Astrocyte (in vitro differentiated cells and primary cell): ENCODE results near the gene KDELR1.

ENCODE experiments used
- EZH2 ChIP-seq: IDR thresholded peaks from 2 replicates; pipeline ENCODE4 v1.6.1; 2012; ENCODE audit warnings: mild to moderate bottlenecking, low read length, inconsistent platforms; ENCODE audit not compliant: insufficient read depth
- TF ChIP-seq, protein P1 (sequence below): IDR thresholded peaks from 2 replicates; pipeline ENCODE4 v1.5.1; 2011; ENCODE audit warnings: low read depth, mild to moderate bottlenecking, inconsistent platforms, low read length, moderate library complexity; ENCODE audit not compliant: insufficient read depth

DNA sequence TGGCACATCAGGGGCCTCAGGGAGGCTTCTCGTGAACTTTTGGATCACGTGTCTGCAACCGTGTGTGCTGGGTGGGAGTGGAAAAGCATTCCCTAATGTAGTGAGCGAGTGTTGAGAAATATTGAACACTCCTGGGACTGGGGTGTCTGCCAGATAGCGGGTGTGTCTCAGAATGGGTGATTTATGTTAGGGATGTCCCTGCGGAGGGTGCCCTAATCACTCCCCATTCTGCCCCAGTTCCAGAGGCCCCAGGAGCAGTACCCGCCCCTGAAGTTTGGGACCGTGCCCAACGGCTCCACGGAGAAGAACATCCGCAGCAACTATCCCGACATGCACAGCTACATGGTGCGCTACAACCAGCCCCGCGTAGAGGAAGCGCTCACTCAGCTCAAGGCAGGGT is 30.2 kb upstream of the KDELR1 start:
- no peak for TF ChIP-seq EZH2
- TF ChIP-seq, protein P1, sequence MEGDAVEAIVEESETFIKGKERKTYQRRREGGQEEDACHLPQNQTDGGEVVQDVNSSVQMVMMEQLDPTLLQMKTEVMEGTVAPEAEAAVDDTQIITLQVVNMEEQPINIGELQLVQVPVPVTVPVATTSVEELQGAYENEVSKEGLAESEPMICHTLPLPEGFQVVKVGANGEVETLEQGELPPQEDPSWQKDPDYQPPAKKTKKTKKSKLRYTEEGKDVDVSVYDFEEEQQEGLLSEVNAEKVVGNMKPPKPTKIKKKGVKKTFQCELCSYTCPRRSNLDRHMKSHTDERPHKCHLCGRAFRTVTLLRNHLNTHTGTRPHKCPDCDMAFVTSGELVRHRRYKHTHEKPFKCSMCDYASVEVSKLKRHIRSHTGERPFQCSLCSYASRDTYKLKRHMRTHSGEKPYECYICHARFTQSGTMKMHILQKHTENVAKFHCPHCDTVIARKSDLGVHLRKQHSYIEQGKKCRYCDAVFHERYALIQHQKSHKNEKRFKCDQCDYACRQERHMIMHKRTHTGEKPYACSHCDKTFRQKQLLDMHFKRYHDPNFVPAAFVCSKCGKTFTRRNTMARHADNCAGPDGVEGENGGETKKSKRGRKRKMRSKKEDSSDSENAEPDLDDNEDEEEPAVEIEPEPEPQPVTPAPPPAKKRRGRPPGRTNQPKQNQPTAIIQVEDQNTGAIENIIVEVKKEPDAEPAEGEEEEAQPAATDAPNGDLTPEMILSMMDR, result no peak
